Spleen (tissue), 11 donors: ENCODE data around the gene CEP135. TPM values are rescaled to one million over a fixed set of nuclear protein-coding genes. Genes with fewer than 3 reads are reported as not detected.

Experiments
- DNase-seq: peaks from one replicate; pipeline ENCODE4 v3.0.0-alpha.2; 2020
- H3K27ac ChIP-seq, 8 donors: fragments of 200-600 bp; sonication (generic) in 7 of 8; 1 replicate in 4 of 8; 2 replicates in 4 of 8; pipeline versions ENCODE4 v1.5.0 to v1.8.0; 2016 to 2021; ENCODE audit warnings: inconsistent platforms in 4 of 8, mild to moderate bottlenecking in 4 of 8, moderate library complexity in 1 of 8
- H3K27me3 ChIP-seq, 7 donors: fragments of 200-600 bp; sonication (generic) in 6 of 7; replicated peaks in 1 of 7; 1 replicate in 4 of 7; 2 replicates in 3 of 7; pipeline versions ENCODE4 v1.5.0 to v1.8.0; 2016 to 2021; ENCODE audit warnings: inconsistent platforms in 3 of 7, mild to moderate bottlenecking in 1 of 7
- H3K36me3 ChIP-seq, 6 donors: fragments of 200-600 bp; sonication (generic) in 5 of 6; 1 replicate in 4 of 6; 2 replicates in 2 of 6; pipeline versions ENCODE4 v1.5.0 to v1.8.0; 2016 to 2021; ENCODE audit warnings: inconsistent platforms in 2 of 6
- H3K4me1 ChIP-seq, 6 donors: fragments of 200-600 bp; sonication (generic) in 5 of 6; 1 replicate in 3 of 6; 2 replicates in 3 of 6; pipeline versions ENCODE4 v1.5.0 to v1.8.0; 2016 to 2021; ENCODE audit warnings: inconsistent platforms in 3 of 6
- H3K4me3 ChIP-seq, 8 donors: fragments of 200-600 bp; sonication (generic) in 7 of 8; 1 replicate in 4 of 8; 2 replicates in 4 of 8; pipeline versions ENCODE4 v1.5.0 to v1.8.0; 2016 to 2021; ENCODE audit warnings: inconsistent platforms in 4 of 8, mild to moderate bottlenecking in 4 of 8, moderate library complexity in 2 of 8
- H3K9me3 ChIP-seq, 8 donors: fragments of 200-600 bp; sonication (generic) in 7 of 8; 1 replicate in 4 of 8; 2 replicates in 4 of 8; pipeline versions ENCODE4 v1.5.0 to v1.8.0; 2016 to 2021; ENCODE audit warnings: inconsistent platforms in 4 of 8
- POLR2A ChIP-seq, 3 donors: fragments of 450-650 bp; IDR thresholded peaks; one replicate each; pipeline ENCODE4 v1.5.1; 2017; ENCODE audit warnings: antibody characterized with exemption in 3 of 3, mild to moderate bottlenecking in 1 of 3
- POLR2AphosphoS5 ChIP-seq, 3 donors: sonication (generic); formaldehyde crosslinking; IDR thresholded peaks; one replicate each; pipeline ENCODE4 v1.5.1; 2017; ENCODE audit warnings: antibody characterized with exemption in 3 of 3
- WGBS, 5 donors: extraction: QIAGEN DNeasy Blood & Tissue Kit in 3 of 5; methylation state at CpG; one replicate each; pipeline versions ENCODE4 v1.1.5 to v1.1.7; 2013 to 2018; 5-methylcytosine and 5-hydroxymethylcytosine counted together
- intact Hi-C: fragments of 100-400 bp; cut with DNase I; formaldehyde crosslinking; loops from one replicate; pipeline ENCODE4 v1.15.0; 2023; ENCODE audit warnings: low total_unique reads
- polyA plus RNA-seq, 3 donors: library from polyadenylated mRNA; stranded (reverse); fragments of 200-250 nt; gene quantifications; one replicate each; pipeline ENCODE4 v1.2.1, GENCODE V29; 2013
- total RNA-seq, 7 donors: library from RNA; depleted of rRNA in 3 of 7; stranded (reverse); fragments of >200 nt in 3 of 7; fragmentation: NEBNext Ultra II Directional in 4 of 7; extraction: Animal tissue kit (Norgen Biotek cat#: 25700) in 4 of 7; gene quantifications; one replicate each; pipeline versions ENCODE4 v1.1.0 to v1.2.1, GENCODE V29; 2016 to 2021
- TF ChIP-seq, protein P1 (sequence below), 11 experiments: fragments of 200-600 bp in 7 of 11; fragments of 450-650 bp in 4 of 11; sonication (generic) in 4 of 11; IDR thresholded peaks in 8 of 11; conservative IDR thresholded peaks in 3 of 11; 1 replicate in 7 of 11; 2 replicates in 4 of 11; pipeline versions ENCODE4 v1.4.0 to v1.8.0; 2016 to 2021; ENCODE audit warnings: antibody characterized with exemption in 11 of 11, inconsistent platforms in 4 of 11, mild to moderate bottlenecking in 1 of 11
- donor health status: healthy with polysubstance abuse.
- donor health status: DM: no; HTN: no; CAD: no; lungs with moderate emphysema.
- donor health status: DM: no; HTN: no; CAD: no.
- donor health status: Bipolar disorder and iron deficiency.
- donor health status: healthy.
- donor health status: DM: no; HTN: no; CAD: no.
- donor health status: DM: yes; HTN: yes; CAD: no.

The CEP135 gene
- total and polyA plus RNA-seq, 10 donors: 2.7 to 21.5 (median 14.2) TPM

DNA sequence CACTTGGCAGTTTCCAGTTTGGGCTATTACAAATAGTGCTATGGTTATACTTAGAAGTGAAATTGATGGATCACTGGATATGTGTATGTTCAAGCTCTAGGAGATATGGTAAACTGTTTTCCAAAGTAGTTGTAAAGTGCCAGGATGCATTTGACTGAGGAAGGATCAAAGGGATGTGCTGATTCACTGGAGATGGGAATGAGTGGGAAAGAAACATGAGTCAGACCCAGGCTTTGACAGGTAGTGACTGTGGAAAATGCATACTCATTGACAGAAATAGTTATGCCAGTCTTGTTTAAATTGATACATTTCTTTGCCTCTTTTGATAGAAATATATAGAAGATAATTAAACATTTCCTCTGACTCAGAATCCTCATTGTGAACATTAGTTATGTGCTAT is 77.9 kb downstream of the CEP135 start:
- H3K27me3 ChIP-seq: no peaks in the 10 kb centered on the region
- H3K36me3 ChIP-seq: peaks cover 5 to 92% (median 73%) of the 10 kb centered on the region in 6 donors
- no peak overlapping the region for H3K4me3 ChIP-seq
- DNase-seq: no peak
- no peak overlapping the region for H3K27ac ChIP-seq
- TF ChIP-seq, protein P1, sequence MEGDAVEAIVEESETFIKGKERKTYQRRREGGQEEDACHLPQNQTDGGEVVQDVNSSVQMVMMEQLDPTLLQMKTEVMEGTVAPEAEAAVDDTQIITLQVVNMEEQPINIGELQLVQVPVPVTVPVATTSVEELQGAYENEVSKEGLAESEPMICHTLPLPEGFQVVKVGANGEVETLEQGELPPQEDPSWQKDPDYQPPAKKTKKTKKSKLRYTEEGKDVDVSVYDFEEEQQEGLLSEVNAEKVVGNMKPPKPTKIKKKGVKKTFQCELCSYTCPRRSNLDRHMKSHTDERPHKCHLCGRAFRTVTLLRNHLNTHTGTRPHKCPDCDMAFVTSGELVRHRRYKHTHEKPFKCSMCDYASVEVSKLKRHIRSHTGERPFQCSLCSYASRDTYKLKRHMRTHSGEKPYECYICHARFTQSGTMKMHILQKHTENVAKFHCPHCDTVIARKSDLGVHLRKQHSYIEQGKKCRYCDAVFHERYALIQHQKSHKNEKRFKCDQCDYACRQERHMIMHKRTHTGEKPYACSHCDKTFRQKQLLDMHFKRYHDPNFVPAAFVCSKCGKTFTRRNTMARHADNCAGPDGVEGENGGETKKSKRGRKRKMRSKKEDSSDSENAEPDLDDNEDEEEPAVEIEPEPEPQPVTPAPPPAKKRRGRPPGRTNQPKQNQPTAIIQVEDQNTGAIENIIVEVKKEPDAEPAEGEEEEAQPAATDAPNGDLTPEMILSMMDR (IDR thresholded peaks at IDR 0.05 in 8 of 11, conservative IDR thresholded peaks at IDR 0.05 in 3 of 11): no peak
- TF ChIP-seq POLR2A (IDR thresholded peaks at IDR 0.05) (no peak), POLR2AphosphoS5 (IDR thresholded peaks at IDR 0.05) (no peak)
- intact Hi-C loops: no loop called here
- peaks cover 0 to 13% (median 3%) of the 10 kb centered on the region in 8 donors for H3K9me3 ChIP-seq
- H3K4me1 ChIP-seq: no peaks in the 10 kb centered on the region

DNA sequence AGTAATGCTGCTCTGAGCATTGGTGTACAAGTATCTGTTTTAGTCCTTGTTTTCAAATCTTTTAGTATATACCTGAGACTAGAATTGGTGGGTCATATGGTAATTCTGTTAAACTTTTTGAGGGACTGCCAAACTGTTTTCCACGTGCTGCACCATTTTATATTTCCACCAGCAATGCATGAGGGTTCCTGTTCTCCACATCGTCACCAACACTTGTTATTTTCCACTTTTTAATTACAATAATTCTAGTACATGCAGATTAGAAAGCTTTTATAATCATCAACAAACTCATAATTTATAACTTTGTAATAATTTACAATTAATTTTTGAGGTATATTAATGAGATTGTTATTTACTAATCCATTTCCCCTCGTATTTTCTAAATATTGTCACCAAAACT is 79.4 kb downstream of the CEP135 start:
- no peaks in the 10 kb centered on the region for H3K27me3 ChIP-seq
- WGBS, 5 donors: 95 to 99% (median 96%) methylated on average over 3 of the region's 3 CpGs
- H3K4me1 ChIP-seq: no peaks in the 10 kb centered on the region
- H3K27ac ChIP-seq: no peak overlapping the region
- peaks cover 5 to 81% (median 62%) of the 10 kb centered on the region in 6 donors for H3K36me3 ChIP-seq
- TF ChIP-seq, protein P1 (IDR thresholded peaks at IDR 0.05 in 8 of 11, conservative IDR thresholded peaks at IDR 0.05 in 3 of 11): no peak
- no peak for TF ChIP-seq POLR2A (IDR thresholded peaks at IDR 0.05)
- no peak for TF ChIP-seq POLR2AphosphoS5 (IDR thresholded peaks at IDR 0.05)
- intact Hi-C loops: no loop called here
- DNase-seq: no peak
- H3K4me3 ChIP-seq: no peak overlapping the region
- H3K9me3 ChIP-seq: peaks cover 0 to 13% (median 3%) of the 10 kb centered on the region in 8 donors

DNA sequence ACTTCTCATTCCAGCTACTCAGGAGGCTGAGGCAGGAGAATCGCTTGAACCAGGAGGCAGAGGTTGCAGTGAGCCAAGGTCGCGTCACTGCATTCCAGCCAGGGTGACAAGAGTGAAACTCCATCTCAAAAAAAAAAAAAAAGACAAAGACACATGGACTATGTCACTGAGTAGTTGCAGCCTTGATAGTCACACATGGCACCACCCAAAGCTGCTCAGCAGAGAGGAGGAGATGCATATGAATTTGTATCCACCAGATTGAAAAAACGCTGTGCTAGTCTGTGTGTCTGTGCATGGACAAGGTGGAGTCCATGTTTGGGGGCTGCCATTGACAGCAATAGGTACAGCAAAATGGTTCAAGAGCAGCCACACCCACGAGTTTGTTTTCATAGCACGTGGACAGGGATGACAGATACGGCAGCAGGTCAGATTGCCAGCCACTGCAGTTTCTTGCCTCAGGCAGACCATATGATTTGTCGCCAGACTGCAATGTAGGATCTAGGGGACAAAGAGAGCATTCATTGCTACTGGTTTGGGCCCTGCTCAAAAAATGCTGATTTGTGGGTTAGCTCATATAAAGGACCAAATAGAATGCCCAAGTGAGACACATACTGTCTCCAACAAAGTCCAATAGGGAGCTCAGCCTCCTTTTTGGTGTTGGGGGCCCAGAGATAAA is 89.9 kb downstream of the CEP135 start:
- no peak for DNase-seq
- Histone ChIP-seq H3K4me3 (no peak overlapping the region), H3K36me3 (no peaks in the 10 kb centered on the region), H3K4me1 (peaks cover 0 to 5% (median 0%) of the 10 kb centered on the region in 6 donors), H3K27me3 (no peaks in the 10 kb centered on the region), H3K27ac (no peak overlapping the region), H3K9me3 (no peaks in the 10 kb centered on the region)
- TF ChIP-seq, protein P1 (IDR thresholded peaks at IDR 0.05 in 8 of 11, conservative IDR thresholded peaks at IDR 0.05 in 3 of 11): no peak
- no peak for TF ChIP-seq POLR2AphosphoS5 (IDR thresholded peaks at IDR 0.05)
- intact Hi-C loops: no loop called here
- 87 to 92% (median 88%) methylated on average over 8 of the region's 8 CpGs for WGBS, 5 donors

DNA sequence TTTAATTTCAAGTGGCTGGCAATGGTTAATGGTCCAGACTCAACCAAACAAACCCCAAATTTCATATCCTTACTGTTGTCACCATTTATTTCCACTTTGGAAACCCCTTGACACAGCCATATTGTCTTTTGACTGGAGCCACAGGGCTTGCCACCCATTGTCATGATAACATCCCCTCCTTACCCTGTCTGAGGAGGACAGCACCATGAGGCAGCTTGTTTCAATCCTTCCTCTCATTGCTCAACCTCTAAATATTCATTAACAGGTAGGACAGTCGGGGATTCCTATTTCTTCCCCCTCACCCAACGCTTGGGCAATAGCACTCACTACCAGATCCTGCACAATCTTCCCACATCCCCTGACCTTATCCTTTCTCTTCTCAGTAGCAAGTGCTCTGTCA is 92.1 kb downstream of the CEP135 start:
- 58 to 85% (median 66%) methylated on average over 2 of the region's 2 CpGs for WGBS, 5 donors
- TF ChIP-seq POLR2A (IDR thresholded peaks at IDR 0.05) (no peak), POLR2AphosphoS5 (IDR thresholded peaks at IDR 0.05) (no peak)
- TF ChIP-seq, protein P1 (IDR thresholded peaks at IDR 0.05 in 8 of 11, conservative IDR thresholded peaks at IDR 0.05 in 3 of 11): no peak
- intact Hi-C loops: no loop called here

More for the DNA sequence above, 92.1 kb downstream of the CEP135 start:
- Histone ChIP-seq H3K9me3 (no peaks in the 10 kb centered on the region), H3K27ac (no peak overlapping the region), H3K4me1 (peaks cover 0 to 5% (median 0%) of the 10 kb centered on the region in 6 donors), H3K27me3 (no peaks in the 10 kb centered on the region), H3K36me3 (no peaks in the 10 kb centered on the region), H3K4me3 (no peak overlapping the region)
- DNase-seq: no peak
